Erythroblast (primary cell): ENCODE results near the gene GSTM3.
A peak's percentile ranks its signal among the peaks of the same experiment; 100 is the strongest.

ENCODE experiments used
- DNase-seq, 2 experiments: peaks; one replicate each; lab custom pipeline; 2025; lab: John Stamatoyannopoulos, UW
- GATA1 ChIP-seq: IDR thresholded peaks from 2 replicates; pipeline ENCODE4 v1.6.1; 2011; ENCODE audit warnings: low read depth, mild to moderate bottlenecking, control low read depth, low read length, moderate library complexity
- POLR2A ChIP-seq: IDR thresholded peaks from 2 replicates; pipeline ENCODE4 v1.6.1; 2011; ENCODE audit warnings: mild to moderate bottlenecking, low read length

The GSTM3 gene

DNA sequence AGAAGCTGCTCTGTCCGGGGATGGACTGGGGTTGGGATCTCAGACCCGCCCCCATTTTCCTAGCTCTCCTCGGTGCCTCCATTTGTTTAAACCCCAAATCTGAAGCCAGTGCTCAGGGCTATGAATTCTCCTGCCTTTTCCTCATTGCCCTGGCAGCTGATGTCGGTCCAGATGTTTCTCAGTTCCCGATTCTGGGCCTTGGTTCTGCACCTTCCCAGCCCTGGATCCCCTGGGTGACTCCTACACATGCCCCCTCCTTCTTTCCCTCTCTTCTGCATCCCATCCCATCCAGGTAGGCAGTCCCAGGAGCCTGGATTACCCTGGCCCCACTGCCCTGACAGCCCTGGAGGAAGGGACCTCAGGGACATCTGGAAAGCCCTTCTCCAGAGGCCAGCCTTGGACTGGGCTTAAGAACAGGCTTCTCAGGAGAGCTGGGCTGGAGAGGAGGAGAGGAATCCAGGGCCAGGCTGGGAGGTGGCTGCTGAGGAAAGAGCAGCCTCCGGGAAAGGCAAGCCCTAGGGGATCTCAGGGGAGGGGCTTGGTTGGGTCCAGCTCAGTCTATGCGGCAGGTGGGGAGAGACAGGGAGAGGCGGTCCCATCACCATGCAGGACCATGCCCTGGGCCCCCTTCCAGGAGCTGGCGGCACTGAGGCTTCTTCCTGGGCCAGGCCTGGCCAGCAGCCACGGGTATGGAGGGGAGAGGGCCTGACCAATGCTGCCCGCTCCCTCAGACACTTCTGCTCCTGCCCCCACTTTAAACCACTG lies 29.7 kb upstream of the GSTM3 start:
- no peak for DNase-seq
- no peak for TF ChIP-seq GATA1
- TF ChIP-seq POLR2A, result no peak

DNA sequence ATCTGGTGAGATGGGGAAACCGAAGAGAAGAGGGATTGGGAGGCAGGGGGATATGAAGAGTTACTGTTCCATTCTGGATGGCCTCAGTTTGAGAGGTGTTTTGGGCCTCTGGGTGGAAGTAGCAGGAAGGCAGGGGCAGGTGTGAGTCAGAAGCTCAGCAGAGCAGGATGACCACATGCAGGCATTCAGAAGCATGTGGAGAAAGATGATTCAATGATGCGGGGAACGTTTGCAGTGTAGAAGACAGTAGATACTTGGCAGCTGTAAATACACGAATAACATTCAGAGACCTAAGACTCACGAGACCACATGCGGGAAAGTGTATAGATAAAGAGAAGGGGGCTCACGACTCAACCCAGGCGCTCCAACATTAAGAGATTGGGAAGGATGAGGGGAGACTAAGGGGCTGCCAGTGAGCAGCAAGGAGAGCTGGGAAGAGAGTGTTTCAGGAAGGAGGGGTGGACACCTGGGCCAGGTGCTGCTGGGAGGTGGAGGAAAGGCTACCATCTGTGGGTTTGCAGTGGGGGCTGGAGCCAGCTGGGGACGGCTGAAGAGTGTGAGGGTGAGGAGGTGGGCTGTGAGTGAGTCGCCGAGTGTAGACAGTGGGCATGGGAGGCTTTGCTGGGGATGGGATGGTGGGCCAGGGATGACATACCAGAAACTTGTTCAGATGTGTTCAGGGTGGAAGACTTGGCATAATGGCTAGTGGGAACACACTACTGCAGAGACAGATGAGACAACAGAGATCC lies 28.7 kb upstream of the GSTM3 start:
- DNase-seq, result no peak
- TF ChIP-seq POLR2A (no peak), GATA1 (no peak)

DNA sequence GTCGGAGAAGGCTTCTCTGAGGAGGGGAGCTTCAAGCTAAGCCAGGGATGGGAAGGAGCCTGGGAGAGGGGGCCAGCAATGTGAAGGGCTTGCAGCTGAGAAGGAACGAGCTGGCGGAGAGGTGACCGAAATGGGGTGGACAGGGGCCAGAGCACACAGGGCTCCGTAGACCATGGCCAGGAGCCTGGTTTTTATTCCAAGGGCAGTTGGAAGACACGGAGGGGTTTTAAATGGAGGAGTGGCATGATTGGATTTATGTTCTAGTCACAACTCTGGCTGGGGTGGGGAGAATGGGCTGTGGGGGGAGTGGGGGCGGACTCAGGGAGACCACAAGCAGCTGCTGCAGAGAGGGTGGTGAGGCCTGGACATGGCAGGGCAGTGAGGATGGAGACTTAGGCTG lies 28.0 kb upstream of the GSTM3 start:
- TF ChIP-seq GATA1, result no peak
- TF ChIP-seq POLR2A, result no peak
- no peak for DNase-seq

DNA sequence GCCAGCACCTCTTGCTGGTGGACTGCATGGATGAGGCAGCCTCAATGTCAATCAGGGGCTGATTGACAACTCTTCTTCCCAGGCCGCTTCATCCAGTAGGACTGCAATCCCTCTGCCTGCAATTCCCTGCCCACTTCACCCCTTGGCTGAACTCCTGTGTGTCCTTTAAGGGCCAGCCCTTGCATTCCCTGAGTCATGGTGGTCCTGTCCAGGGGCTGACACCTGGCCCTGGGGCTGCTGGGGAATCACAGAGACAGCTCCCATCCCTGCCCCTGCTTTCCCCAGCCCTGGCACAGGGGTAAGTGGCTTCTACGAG lies 27.5 kb upstream of the GSTM3 start:
- TF ChIP-seq GATA1 (no peak), POLR2A (no peak)
- no peak for DNase-seq

DNA sequence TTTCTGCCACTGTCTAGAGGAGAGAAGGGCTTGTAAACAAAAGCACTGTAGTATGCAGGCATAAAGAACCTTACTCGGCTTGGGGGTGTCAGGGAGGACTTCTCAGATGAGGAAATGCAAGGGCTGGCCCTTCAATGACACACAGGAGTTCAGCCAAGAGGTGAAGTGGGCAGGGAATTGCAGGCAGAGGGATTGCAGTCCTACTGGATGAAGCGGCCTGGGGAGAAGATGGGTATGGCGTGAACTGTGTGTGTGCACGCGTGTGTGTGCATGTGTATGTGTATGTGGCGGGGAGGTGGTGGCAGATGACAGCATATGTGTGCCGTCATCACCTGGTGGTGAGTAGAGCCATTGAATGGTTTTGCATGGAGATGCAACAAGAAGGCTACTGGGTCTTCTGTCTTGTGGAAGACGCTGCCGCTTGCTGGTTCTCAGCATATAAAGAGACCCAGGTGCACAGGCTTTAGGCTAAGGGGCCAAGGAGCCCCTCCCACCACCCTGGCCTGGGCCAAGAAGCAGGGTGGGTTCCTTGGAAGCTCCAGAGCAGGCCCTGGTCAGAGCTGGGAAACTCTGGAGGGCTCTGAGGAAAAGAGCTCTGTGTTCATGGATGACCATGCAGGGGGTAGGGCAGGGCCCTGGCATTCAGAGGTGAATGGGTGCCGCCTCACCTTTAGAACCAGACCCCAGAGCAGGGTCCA lies 26.9 kb upstream of the GSTM3 start:
- TF ChIP-seq POLR2A, result no peak
- no peak for TF ChIP-seq GATA1
- DNase-seq, result no peak

DNA sequence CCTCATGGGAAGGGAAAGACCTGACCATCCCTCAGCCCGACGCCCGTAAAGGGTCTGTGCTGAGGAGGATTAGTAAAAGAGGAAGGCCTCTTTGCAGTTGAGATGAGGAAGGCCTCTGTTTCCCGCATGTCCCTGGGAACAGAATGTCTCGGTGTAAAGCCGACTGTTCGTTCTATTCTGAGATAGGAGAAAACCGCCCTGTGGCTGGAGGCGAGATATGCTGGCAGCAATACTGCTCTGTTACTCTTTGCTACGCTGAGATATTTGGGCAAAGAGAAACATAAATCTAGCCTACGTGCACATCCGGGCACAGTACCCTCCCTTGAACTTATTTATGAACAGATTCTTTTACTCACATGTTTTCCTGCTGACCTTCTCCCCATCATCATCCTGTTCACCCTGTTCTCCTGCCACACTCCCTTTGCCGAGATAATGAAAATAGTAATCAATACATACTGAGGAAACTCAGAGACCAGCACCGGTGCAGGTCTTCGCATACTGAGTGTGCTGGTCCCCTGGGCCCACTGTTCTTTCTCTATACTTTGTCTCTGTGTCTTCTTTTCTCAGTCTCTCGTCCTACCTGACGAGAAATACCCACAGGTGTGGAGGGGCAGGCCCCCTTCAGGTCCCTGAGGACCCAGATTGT lies 26.3 kb upstream of the GSTM3 start:
- TF ChIP-seq POLR2A, result peak; percentile 34

DNA sequence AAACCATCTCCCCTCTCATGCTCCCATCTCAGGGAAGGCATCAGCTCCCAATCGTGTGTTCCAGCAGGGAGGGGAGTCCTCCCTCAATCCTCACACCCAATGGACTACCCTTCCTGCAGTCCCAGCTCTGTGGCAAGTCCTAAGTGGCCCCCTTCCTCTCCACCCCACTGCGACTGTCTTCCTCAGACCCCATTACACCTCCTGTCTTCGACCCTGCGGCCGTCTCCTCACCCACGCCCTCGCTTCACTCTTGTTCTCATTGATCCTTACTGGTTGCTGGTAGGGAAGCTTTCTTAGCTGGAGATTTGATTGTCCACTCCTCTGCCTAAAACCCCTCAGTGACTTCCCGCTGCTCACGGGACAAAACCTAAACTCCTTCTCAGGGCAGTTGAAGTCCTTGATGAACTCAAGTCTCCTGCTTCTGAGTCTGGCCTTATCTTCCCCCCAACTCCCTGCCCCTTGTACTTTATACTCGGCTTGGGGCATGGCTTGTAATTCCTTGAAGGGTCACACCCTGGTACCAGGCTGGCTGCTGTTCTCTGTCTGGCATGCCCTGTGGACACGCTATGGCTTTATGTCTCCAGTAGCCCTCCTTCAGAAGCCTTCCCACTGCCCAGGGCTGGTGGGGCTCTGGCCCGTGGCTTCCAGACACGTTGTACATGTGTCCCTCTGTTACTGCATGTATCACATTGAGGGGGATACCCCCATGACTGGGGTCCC lies 25.2 kb upstream of the GSTM3 start:
- DNase-seq, result no peak
- TF ChIP-seq POLR2A (no peak), GATA1 (no peak)

More for the DNA sequence above, 26.3 kb upstream of the GSTM3 start:
- peak in 1 of 2 experiments; percentile 22 for DNase-seq

DNA sequence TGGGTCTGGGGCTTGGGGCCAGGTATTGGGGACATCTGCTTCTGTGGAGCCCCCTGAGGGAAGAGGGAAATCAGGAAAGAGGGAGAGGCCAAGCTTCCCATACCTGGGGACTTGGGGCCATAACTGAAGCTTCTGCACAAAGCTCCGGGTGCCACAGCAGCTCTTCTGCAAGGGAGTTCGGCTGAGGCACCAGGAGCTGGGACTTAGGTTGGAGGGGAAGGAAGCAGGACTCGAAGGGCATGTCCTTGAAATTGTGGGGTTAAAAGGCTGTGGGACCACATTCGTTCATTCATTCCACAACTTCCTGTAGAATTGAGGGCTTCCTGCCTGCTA lies 24.6 kb upstream of the GSTM3 start:
- TF ChIP-seq GATA1 (no peak), POLR2A (no peak)
- no peak for DNase-seq

DNA sequence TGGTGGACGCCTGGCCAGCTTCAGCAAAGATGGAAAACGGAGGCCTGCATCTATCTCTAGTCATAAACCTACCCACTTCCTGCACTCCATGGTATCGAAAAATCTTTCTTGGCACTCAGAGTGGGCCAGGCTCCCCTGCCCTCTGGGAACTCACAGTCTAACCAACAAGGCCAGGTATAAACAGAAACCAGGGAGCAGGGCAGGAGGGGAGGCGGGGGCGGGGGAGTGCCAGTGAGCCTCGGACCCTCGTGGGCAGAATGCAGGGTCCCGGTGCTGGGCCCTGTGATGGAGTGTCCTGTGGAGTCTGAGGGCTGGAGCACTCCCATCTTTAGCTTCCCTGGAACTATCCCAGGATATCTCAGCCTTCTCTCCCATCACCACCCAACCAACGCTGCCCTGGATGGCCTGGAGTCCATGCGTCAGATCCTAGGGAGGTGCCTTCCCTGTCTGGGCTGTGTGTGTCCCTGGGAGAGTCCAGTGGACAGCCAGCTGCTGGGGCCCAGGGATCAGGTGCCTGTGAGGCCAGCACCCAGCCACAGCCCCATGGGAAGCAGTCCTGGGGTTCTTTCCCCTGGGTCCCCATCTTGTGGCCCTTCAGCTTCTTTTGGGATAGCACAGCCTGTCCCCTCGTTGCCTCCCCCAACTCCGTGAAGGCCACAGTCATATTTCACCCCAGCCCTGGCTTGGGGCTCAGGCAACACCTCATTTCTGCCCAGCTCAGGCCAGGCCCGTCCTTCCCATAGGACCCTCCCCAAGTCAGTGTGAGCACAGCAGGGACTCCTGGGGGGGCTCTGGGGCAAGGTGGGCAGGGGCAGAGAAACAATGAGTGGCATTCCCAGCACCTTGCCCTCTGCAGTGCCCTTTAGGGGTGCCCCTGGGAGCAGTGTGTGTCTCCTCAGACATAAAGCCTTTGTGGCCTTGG lies 24.0 kb upstream of the GSTM3 start:
- TF ChIP-seq GATA1, result no peak
- no peak for TF ChIP-seq POLR2A
- no peak for DNase-seq

DNA sequence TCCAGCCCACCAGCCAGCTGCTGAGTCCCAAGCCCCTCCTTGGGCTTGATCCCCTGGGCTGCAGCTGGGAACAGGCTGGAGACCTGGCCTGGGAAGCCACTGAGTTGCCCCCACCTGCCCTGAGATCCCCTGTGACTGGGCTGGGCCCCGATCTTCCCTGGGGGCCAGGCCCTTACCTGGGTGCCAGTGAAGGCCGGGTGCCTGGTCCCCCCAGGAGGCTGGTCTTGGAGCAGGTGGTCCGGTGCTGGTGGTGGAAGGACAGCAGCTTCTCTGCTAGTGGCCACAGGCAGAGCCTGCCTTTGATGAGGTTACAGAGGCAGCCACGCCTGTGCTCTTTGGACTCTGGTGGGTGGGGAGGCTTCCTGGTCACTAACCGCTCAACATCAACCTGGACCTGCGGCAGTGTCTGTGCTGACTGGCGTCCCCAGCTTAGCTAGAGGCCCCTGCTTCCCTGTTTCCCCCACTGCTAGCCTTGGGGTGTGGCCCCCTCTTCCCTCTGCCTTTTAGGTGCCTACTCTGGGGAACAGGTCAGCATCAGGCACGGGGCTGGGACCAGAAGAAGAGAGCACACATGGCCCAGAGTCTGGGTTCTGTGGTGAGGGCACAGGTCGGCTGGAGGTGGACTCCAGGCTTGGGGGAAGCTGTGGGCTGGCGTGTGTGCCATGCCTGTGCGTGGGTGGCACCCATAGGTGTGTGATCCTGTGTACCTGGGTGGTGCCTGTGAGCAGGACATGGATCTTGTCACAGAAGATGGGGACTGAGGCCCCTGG lies 23.0 kb upstream of the GSTM3 start, which contains the start of gene EPS8L3:
TSS of gene EPS8L3 (minus strand) at position 278 of the 770 bp plus-strand sequence. CDS start 2,174 bp downstream, outside the sequence.
- DNase-seq, result peak in 1 of 2 experiments; percentile 43
- TF ChIP-seq GATA1 (no peak), POLR2A (no peak)

DNA sequence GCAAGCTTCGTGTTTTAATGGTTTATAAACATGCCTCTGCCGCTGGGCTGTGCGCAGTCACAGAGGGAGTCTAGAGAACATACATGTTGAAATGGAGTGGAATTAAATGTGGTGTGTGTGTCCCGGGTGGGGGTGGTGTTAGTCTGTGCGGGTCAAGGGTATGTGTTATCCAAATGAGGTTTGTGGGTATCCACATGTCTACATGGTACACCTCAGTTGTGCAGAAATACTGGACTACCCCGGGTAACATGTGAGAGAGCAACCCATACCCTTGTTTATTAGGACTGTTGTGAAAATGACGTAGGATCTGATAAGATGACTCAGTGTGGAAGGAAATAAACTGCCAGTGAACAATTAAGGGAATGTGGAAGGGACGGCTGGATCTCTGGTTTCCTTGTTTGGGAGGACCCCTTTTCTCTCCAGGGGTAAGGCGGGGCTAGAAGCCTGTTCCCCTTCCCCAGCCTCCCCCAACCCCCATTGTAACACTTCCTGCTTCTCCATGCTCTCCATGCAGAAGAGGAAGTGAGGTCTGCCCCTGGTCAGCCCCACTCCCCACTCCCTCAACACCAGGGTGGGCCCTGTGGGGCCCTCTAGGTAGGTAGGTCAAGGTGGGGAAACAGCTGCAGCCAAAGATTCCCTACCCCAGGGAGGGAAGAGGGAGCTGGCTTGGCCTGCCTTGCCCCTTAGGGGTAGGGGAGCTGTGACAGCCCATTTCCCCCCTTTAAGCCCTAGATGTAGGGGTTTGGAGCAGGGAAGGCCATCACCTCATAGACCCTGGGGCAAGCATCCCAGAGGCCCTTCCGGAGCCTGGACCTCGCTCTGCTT lies 22.2 kb upstream of the GSTM3 start:
- TF ChIP-seq GATA1 (no peak), POLR2A (no peak)
- DNase-seq, result peak; percentile 13 to 45

DNA sequence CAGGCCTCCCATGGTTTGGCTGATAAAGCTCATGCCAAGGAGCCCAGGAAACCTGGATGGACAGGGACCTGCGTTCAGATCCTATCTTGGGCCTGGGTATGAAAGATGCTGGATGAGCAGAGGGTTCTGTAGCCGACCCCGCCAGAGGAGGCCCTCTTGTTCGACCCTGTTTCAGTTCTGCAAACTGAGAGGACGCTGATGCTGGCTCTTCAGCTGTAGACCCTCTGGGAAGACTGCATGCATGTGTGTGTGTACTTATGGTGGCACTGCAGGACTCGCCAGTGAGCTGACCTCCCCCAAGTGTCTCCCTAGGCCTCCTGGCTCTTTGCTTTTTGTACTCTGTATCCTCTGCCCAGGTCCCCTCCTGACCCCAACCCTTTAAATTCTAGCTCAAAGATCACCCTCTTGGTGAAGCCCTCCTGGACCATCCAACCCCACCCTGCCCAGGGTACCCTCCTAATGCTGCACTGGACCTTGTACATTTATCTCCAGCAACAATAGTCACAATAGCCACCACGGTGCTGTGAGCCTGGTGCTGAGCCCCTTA lies 21.3 kb upstream of the GSTM3 start:
- no peak for DNase-seq
- TF ChIP-seq POLR2A (no peak), GATA1 (no peak)
